GM21526 (cell line): ENCODE results near the gene ASCC1.
"Not testable (repeated sequence)": the region's sequence is repeated elsewhere in the genome, so short reads cannot be mapped to it uniquely, and the experiment has no call there.

ENCODE experiments used
- ATAC-seq: cut with Tn5 transposase; IDR thresholded peaks from one replicate; pipeline ENCODE4 v1.9.1; 2021; ENCODE audit warnings: moderate library complexity; ENCODE audit not compliant: unreplicated experiment, low FRiP score

The ASCC1 gene

GRCh38 chr10:72133517-72133916, 82.6 kb downstream of the ASCC1 start:
- no peak for ATAC-seq

GRCh38 chr10:72132854-72133253, 83.2 kb downstream of the ASCC1 start:
- ATAC-seq = no peak

- no peak for ATAC-seq
These were observed 88.5 kb downstream of the ASCC1 start for GRCh38 chr10:72127571-72127970.

- ATAC-seq = no peak
These were observed 89.2 kb downstream of the ASCC1 start for GRCh38 chr10:72126872-72127232.

- ATAC-seq = no peak
These were observed 89.7 kb downstream of the ASCC1 start for GRCh38 chr10:72126184-72126871.

GRCh38 chr10:72124989-72125388, 91.1 kb downstream of the ASCC1 start:
- ATAC-seq = no peak

- ATAC-seq = no peak
These were observed 91.7 kb downstream of the ASCC1 start for GRCh38 chr10:72124381-72124780.

GRCh38 chr10:72123616-72124015, 92.5 kb downstream of the ASCC1 start:
- no peak for ATAC-seq

GRCh38 chr10:72122221-72122620, 93.9 kb downstream of the ASCC1 start:
- ATAC-seq = no peak

GRCh38 chr10:72121389-72121788, 94.7 kb downstream of the ASCC1 start:
- no peak for ATAC-seq

GRCh38 chr10:72116372-72116771, 99.7 kb downstream of the ASCC1 start:
- ATAC-seq = no peak

- no peak for ATAC-seq
These were observed 101.2 kb downstream of the ASCC1 start for GRCh38 chr10:72114706-72115450.

GRCh38 chr10:72110673-72111401, 105.2 kb downstream of the ASCC1 start:
- no peak for ATAC-seq

GRCh38 chr10:72109636-72110157, 106.4 kb downstream of the ASCC1 start:
- ATAC-seq = no peak

- no peak for ATAC-seq
These were observed 107.0 kb downstream of the ASCC1 start for GRCh38 chr10:72108830-72109635.

GRCh38 chr10:72108004-72108370, 108.1 kb downstream of the ASCC1 start:
- ATAC-seq = not testable (repeated sequence)

- ATAC-seq = no peak
These were observed 108.6 kb downstream of the ASCC1 start for GRCh38 chr10:72107325-72108003.

GRCh38 chr10:72106896-72107295, 109.2 kb downstream of the ASCC1 start:
- no peak for ATAC-seq

GRCh38 chr10:72106154-72106849, 109.8 kb downstream of the ASCC1 start:
- ATAC-seq = no peak
